BLaER1 (cell line): Measurements from ENCODE around the gene NRP2.

Experiments
- H3K27ac ChIP-seq: shearing (Covaris generic); formaldehyde crosslinking; 2 replicates; pipeline ENCODE4 v1.8.1; 2022
- H3K27me3 ChIP-seq: shearing (Covaris generic); formaldehyde crosslinking; 2 replicates; pipeline ENCODE4 v1.8.1; 2022
- H3K36me3 ChIP-seq: shearing (Covaris generic); formaldehyde crosslinking; 2 replicates; pipeline ENCODE4 v1.8.1; 2022
- H3K4me1 ChIP-seq: shearing (Covaris generic); formaldehyde crosslinking; 2 replicates; pipeline ENCODE4 v1.8.1; 2022
- H3K4me2 ChIP-seq: shearing (Covaris generic); formaldehyde crosslinking; 2 replicates; pipeline ENCODE4 v1.8.1; 2022
- H3K4me3 ChIP-seq: shearing (Covaris generic); formaldehyde crosslinking; 2 replicates; pipeline ENCODE4 v1.8.1; 2022
- H3K9ac ChIP-seq: shearing (Covaris generic); formaldehyde crosslinking; 2 replicates; pipeline ENCODE4 v1.8.1; 2022
- H3K9me3 ChIP-seq: shearing (Covaris generic); formaldehyde crosslinking; 2 replicates; pipeline ENCODE4 v1.8.1; 2022
- H4K20me1 ChIP-seq: shearing (Covaris generic); formaldehyde crosslinking; 2 replicates; pipeline ENCODE4 v1.8.1; 2022
- Cebpa-rat ChIP-seq: shearing (Covaris generic); IDR thresholded peaks from 2 replicates; pipeline ENCODE4 v1.8.1; 2022

The NRP2 gene

GRCh38 chr2:205714789-205715720 lies 32.8 kb downstream of the NRP2 start:
- peaks cover 38% of the 10 kb centered on the region for H3K4me1 ChIP-seq
- peak overlapping the region; percentile 34; the same call in 1 of the 2 replicates for H3K9ac ChIP-seq
- no peaks in the 10 kb centered on the region for H3K36me3 ChIP-seq
- no peaks in the 10 kb centered on the region for H3K27me3 ChIP-seq
- H4K20me1 ChIP-seq = no peaks in the 10 kb centered on the region
- no peak for TF ChIP-seq Cebpa-rat
- H3K4me3 ChIP-seq = no peak overlapping the region
- no peaks in the 10 kb centered on the region for H3K9me3 ChIP-seq
- H3K27ac ChIP-seq = peak overlapping the region; percentile 78
- H3K4me2 ChIP-seq = peak overlapping the region; percentile 77

GRCh38 chr2:205715831-205716525 lies 33.7 kb downstream of the NRP2 start:
- Histone ChIP-seq H3K9ac (no peak overlapping the region), H3K4me1 (peaks cover 38% of the 10 kb centered on the region), H3K9me3 (no peaks in the 10 kb centered on the region), H3K4me3 (no peak overlapping the region), H3K27me3 (no peaks in the 10 kb centered on the region), H3K27ac (0 out of 2 replicates have a peak overlapping the region, but pooled peaks have one; percentile 78), H4K20me1 (no peaks in the 10 kb centered on the region), H3K36me3 (no peaks in the 10 kb centered on the region), H3K4me2 (peak overlapping the region; percentile 77)
- no peak for TF ChIP-seq Cebpa-rat

GRCh38 chr2:205717175-205717846 lies 35.0 kb downstream of the NRP2 start:
- no peak overlapping the region for H3K4me2 ChIP-seq
- no peak for TF ChIP-seq Cebpa-rat
- H3K4me3 ChIP-seq = no peak overlapping the region
- no peaks in the 10 kb centered on the region for H3K27me3 ChIP-seq
- no peaks in the 10 kb centered on the region for H3K9me3 ChIP-seq
- H3K27ac ChIP-seq = no peak overlapping the region
- H3K9ac ChIP-seq = no peak overlapping the region
- H3K4me1 ChIP-seq = peaks cover 38% of the 10 kb centered on the region
- no peaks in the 10 kb centered on the region for H3K36me3 ChIP-seq
- no peaks in the 10 kb centered on the region for H4K20me1 ChIP-seq

GRCh38 chr2:205717999-205718398 lies 35.7 kb downstream of the NRP2 start:
- H3K4me3 ChIP-seq = no peak overlapping the region
- H3K27me3 ChIP-seq = no peaks in the 10 kb centered on the region
- H3K4me1 ChIP-seq = peaks cover 32% of the 10 kb centered on the region
- no peak overlapping the region for H3K4me2 ChIP-seq
- no peak overlapping the region for H3K9ac ChIP-seq
- H4K20me1 ChIP-seq = no peaks in the 10 kb centered on the region
- no peak overlapping the region for H3K27ac ChIP-seq
- no peaks in the 10 kb centered on the region for H3K9me3 ChIP-seq
- no peaks in the 10 kb centered on the region for H3K36me3 ChIP-seq
- TF ChIP-seq Cebpa-rat = no peak

DNA sequence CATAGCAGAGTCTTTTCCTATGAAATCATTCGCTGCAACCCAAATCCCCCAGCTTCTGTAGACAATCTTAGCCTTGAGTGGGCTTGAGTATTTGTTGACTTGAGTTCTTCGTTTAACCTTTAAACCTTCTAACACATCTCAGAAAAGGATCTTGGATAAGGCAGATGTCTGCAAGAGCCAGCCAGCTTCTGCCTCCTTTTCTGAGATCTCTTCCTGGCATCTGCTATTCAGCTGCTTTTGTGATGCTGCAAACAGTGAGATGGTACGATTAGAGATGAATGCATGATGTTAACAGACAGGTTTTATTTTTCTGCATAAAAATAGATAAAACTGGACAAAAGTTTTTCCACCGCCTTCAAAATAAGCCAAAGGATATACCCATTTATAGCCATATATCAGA lies 37.5 kb downstream of the NRP2 start:
- H3K36me3 ChIP-seq = peaks cover 3% of the 10 kb centered on the region; the same call in 1 of the 2 replicates
- H3K27me3 ChIP-seq = no peaks in the 10 kb centered on the region
- no peak overlapping the region for H3K4me3 ChIP-seq
- H3K9me3 ChIP-seq = no peaks in the 10 kb centered on the region
- H3K9ac ChIP-seq = no peak overlapping the region
- H3K4me2 ChIP-seq = no peak overlapping the region
- no peak for TF ChIP-seq Cebpa-rat
- no peaks in the 10 kb centered on the region for H4K20me1 ChIP-seq
- no peak overlapping the region for H3K27ac ChIP-seq
- peaks cover 14% of the 10 kb centered on the region for H3K4me1 ChIP-seq

- peaks cover 7% of the 10 kb centered on the region for H3K4me1 ChIP-seq
- no peak overlapping the region for H3K27ac ChIP-seq
- peaks cover 10% of the 10 kb centered on the region; the same call in 1 of the 2 replicates for H3K36me3 ChIP-seq
- no peaks in the 10 kb centered on the region for H4K20me1 ChIP-seq
- no peak for TF ChIP-seq Cebpa-rat
- H3K9ac ChIP-seq = no peak overlapping the region
- H3K4me3 ChIP-seq = no peak overlapping the region
- H3K4me2 ChIP-seq = no peak overlapping the region
- no peaks in the 10 kb centered on the region for H3K27me3 ChIP-seq
- no peaks in the 10 kb centered on the region for H3K9me3 ChIP-seq
Observed at GRCh38 chr2:205720451-205720902, 38.2 kb downstream of the NRP2 start.

GRCh38 chr2:205721057-205721449 lies 38.8 kb downstream of the NRP2 start:
- no peak overlapping the region for H3K27ac ChIP-seq
- H3K36me3 ChIP-seq = peaks cover 14% of the 10 kb centered on the region
- no peak overlapping the region for H3K4me3 ChIP-seq
- no peaks in the 10 kb centered on the region for H3K9me3 ChIP-seq
- no peaks in the 10 kb centered on the region for H4K20me1 ChIP-seq
- no peak overlapping the region for H3K9ac ChIP-seq
- H3K27me3 ChIP-seq = no peaks in the 10 kb centered on the region
- TF ChIP-seq Cebpa-rat = no peak
- H3K4me2 ChIP-seq = no peak overlapping the region
- peaks cover 1% of the 10 kb centered on the region for H3K4me1 ChIP-seq

GRCh38 chr2:205722283-205722918 lies 40.1 kb downstream of the NRP2 start:
- Histone ChIP-seq H3K9ac (no peak overlapping the region), H4K20me1 (no peaks in the 10 kb centered on the region), H3K27me3 (no peaks in the 10 kb centered on the region), H3K9me3 (no peaks in the 10 kb centered on the region), H3K4me2 (no peak overlapping the region), H3K36me3 (peaks cover 23% of the 10 kb centered on the region), H3K4me3 (no peak overlapping the region), H3K4me1 (no peaks in the 10 kb centered on the region), H3K27ac (no peak overlapping the region)
- TF ChIP-seq Cebpa-rat = no peak

GRCh38 chr2:205723179-205723578 lies 40.9 kb downstream of the NRP2 start:
- Histone ChIP-seq H3K9ac (no peak overlapping the region), H3K36me3 (peaks cover 26% of the 10 kb centered on the region), H4K20me1 (no peaks in the 10 kb centered on the region), H3K27ac (no peak overlapping the region), H3K4me2 (no peak overlapping the region), H3K9me3 (no peaks in the 10 kb centered on the region), H3K4me1 (no peaks in the 10 kb centered on the region), H3K27me3 (no peaks in the 10 kb centered on the region), H3K4me3 (no peak overlapping the region)
- no peak for TF ChIP-seq Cebpa-rat
